Activated CD4-positive, CD25-positive, alpha-beta regulatory T cell treated with anti-CD3 and anti-CD28 coated beads, Interleukin-2, amount 50 U/mL, for 16 hours (primary cell): ENCODE results near the gene CARS2.
"Not testable (repeated sequence)": the region's sequence is repeated elsewhere in the genome, so short reads cannot be mapped to it uniquely, and the experiment has no call there.

Source experiments
- DNase-seq: peaks from one replicate; pipeline ENCODE4 v3.0.0-alpha.2; 2020; ENCODE audit warnings: low read depth, low spot score

The CARS2 gene

GRCh38 chr13:110683203-110683883 is 22.6 kb downstream of the CARS2 start:
- no peak for DNase-seq

DNA sequence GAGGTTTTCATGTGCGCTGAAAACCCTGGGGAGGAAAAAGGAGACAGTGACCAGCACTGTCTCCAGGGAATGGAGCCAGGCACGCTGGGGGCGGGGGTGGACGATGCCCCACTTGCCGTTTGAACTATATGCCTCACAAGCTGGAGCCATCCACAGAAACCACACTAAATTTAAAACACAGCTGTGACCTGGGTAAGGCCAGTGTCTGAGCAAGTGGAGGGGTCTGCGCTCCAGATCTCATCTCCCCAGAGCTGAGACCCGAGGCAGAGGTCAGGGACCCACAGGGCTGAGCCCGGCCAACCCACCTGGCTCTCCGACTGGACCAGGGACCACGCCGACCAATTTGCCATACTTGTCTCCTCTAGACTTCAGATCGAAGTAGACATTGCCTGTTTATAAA is 23.2 kb downstream of the CARS2 start:
- no peak for DNase-seq

GRCh38 chr13:110681868-110682550 is 23.9 kb downstream of the CARS2 start:
- no peak for DNase-seq

DNA sequence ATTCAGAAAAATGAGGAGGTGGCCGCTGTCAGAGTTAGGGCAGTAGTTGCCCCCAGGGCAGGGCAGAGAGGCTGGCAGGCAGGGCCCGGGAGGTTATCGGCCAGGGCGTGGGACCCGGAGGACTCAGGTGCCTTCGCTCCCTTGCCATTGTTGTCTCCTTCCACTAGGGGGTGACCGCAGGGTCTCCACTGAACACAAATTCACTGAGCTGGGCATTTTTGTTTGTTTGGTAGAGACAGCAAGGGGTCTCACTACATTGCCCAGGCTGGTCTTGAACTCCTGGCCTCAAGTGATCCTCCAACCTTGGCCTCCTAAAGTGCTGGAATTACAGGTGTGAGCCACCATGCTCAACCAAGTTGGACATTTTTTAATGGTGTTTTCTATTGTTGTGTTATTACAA is 25.1 kb downstream of the CARS2 start:
- DNase-seq, result no peak

DNA sequence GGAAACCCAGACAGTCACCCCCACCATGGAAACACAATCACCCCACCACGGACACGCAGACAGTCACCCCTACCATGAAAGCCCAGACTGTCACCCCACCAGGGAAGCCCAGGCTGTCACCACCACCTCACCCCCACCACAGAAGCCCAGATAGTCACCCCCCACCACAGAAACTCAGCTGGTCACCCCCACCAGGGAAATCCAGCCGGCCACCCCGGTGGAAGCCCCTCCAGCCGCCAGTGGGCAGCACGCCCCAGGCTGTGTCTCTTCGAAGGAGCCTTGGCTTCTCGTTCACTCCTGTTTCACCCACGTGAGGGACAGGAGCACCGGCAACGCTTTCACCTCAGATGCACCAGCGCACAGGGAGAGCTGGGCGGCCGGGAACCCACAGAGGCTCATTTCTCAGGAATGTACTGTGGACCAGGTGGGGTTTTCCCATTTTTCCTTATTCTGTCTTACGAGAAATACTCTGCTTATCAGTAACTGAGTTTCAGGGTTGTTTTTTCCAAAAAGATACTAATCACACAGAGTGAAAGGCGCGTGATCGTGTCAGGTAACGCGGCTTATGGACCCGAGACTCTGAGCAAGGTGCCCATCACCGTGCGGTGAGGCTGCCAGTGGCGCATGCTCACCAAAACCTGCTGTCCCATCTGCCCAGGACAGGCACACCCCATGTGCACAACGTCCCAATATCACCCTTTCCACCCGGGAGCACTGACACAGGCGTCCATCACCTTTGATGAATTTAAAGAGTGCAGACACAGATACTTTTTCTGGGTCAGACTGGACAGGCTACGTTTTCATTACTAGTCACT is 28.0 kb downstream of the CARS2 start:
- no peak for DNase-seq

- no peak for DNase-seq
Measured at GRCh38 chr13:110676595-110677587, 29.0 kb downstream of the CARS2 start.

DNA sequence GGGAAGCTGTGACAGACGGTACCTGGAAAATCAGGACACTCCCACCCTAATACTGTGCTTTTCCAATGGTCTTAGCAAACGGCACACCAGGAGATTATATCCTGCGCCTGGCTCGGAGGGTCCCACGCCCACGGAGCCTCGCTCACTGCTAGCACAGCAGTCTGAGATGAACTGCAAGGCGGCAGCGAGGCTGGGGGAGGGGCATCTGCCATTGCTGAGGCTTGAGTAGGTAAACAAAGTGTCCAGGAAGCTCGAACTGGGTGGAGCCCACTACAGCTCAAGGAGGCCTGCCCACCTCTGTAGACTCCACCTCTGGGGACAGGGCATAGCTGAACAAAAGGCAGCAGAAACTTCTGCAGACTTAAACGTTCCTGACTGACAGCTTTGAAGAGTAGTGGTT is 36.1 kb downstream of the CARS2 start:
- not testable (repeated sequence) for DNase-seq

- no peak for DNase-seq
Measured at GRCh38 chr13:110669036-110669435, 36.9 kb downstream of the CARS2 start.

DNA sequence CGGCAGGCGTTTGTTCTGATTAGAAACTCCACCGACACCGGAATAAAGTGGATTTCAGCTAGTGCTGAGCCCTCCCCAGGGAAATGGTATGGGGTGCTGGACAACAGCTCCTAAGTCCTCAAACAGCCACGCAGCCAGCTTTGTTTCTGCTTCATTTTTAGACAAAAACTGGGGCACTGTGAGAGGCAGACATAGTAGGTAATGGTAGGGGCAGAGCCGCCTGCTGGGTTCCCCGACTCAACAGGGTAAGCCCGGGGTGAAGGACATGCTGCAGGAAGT is 39.7 kb downstream of the CARS2 start:
- DNase-seq, result no peak

GRCh38 chr13:110665491-110666254 is 40.2 kb downstream of the CARS2 start:
- no peak for DNase-seq

GRCh38 chr13:110664673-110665072 is 41.2 kb downstream of the CARS2 start:
- no peak for DNase-seq

DNA sequence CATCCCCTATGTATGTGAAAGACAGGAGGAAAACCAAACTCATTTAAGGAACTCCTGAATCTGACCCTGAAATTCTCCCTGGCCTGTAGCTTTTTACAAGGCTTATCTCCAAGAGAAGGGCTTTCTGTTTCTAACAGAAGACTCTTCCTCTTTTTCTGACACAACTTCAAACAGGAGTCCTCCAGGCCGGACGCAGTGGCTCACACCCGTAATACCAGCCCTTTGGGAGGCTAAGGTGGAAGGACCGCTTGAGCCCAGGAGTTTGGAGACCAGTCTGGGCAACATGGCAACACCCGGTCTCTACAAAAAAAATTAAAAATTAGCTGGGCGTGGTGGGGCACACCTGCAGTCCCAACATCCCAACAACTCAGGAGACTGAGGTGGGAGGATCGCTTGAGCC is 41.9 kb downstream of the CARS2 start:
- DNase-seq, result no peak

DNA sequence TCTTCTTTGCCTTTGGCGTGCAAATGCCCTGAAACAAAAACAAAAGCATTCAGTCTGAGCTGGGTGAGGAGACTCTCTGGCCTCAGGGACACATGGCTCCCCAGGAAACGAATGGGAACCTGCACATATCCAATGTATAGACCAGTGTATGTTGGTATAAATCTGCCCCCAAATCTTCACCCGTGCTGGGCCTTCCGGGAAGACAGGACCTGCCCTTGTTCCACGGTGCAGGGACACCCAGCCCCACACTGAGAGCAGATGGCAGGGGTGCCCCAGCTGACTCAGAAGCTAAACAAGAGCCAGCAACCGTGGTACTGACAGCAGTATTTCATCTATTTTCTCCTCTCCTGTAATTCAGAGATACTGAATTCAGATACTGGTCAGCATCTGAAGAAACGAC is 42.4 kb downstream of the CARS2 start:
- no peak for DNase-seq

- no peak for DNase-seq
Measured at GRCh38 chr13:110662777-110663443, 43.0 kb downstream of the CARS2 start.

DNA sequence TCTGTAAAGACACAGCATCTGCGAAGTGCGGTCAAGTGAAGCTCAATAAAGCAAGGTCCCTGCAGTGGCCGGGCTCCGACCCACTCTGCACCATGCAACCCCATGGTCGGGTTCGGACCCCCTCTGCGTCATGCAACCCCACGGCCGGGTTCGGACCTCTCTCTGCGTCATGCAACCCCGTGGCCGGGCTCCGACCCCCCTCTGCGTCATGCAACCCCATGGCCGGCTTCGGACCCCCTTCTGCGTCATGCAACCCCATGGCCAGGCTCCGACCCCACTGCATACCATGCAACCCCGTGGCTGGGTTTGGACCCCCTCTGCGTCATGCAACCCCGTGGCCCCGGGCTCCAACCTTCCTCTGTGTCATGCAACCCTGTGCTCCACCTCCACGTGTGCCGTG is 43.8 kb downstream of the CARS2 start:
- no peak for DNase-seq

DNA sequence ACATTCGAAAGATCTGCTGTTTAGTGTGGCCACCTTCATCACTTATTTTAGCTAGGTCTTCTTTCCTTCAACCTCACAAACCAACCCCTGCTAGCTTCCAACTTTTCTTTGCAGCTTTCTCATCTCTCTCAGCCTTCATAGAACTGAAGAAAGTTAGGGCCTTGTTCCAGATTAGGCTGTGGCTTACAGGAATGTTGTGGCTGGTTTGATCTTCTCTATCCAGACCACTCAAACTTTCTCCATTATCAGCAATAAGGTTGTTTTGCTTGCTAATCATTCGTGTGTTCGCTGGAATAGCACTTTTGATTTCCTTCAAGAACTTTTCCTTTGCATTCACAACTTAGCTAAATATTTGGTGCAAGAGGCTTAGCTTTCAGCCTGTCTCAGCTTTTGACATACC is 44.7 kb downstream of the CARS2 start:
- DNase-seq, result no peak

DNA sequence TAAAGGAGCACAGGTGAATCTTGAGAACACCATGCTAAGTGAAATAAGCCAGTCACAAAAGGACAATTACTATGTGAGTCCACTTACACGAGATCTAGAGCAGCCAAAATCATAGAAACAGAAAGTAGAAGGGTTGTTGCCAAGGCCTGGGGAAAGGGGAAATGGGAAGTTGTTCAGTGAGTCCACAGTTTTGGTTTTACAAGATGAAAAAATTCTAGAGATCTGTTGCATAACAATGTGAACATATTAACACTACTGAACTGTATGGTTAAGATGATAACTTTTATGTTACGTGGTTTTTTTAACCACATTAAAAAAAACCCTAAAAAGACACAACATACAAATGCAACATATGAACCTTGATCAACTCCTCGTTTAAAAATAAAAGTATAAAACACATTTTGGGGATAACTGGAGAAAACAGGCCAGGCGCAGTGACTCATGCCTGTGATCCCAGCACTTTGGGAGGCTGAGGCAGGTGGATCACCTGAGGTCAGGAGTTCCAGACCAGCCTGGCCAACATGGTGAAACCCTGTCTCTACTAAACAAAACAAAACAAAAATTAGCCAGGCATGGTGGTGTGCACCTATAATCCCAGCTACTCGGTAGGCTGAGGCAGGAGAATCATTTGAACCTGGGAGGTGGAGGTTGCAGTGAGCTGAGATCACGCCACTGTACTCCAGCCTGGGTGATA is 47.6 kb downstream of the CARS2 start:
- not testable (repeated sequence) for DNase-seq

GRCh38 chr13:110657196-110657595 is 48.7 kb downstream of the CARS2 start:
- DNase-seq, result no peak

- DNase-seq, result no peak
Measured at GRCh38 chr13:110653851-110654250, 52.1 kb downstream of the CARS2 start.

- DNase-seq, result no peak
Measured at GRCh38 chr13:110653271-110653670, 52.6 kb downstream of the CARS2 start.
